Measurements from ENCODE around the gene DNTTIP2. TPM values are rescaled to one million over a fixed set of nuclear protein-coding genes. Genes with fewer than 3 reads are reported as not detected.

The DNTTIP2 gene
- total RNA-seq, 1 experiment from 2014 or later = 101 TPM

DNA sequence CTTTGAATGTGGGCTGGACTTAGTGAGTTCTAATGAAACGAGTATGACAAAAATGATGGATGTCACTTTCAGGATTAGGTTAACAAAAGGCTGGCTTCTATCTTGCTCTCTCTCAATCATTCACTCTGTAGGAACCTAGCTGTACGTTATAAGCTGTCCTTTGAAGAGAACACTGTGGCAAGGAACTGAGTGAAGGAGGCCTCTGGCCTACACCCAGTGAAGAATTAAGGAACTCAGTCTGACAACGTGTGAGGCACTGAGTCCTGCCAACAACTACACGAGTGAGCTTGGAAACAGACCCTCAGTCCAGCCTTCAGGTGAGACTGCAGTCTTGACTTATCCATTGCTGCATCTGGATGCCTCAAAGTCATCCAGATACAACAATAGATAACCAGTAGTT lies 3.3 kb upstream of the DNTTIP2 start:
- H2AFZ ChIP-seq (ENCODE audit: low read length) = no peak overlapping the region
- no peaks in the 10 kb centered on the region for H3K4me1 ChIP-seq (ENCODE audit: insufficient read depth, low read length)
- H2BK12ac ChIP-seq (ENCODE audit: insufficient read length, low read depth, low read length) = no peak overlapping the region
- Mint-ChIP-seq H3K27me3 (ENCODE audit: low read depth) (no peaks in the 10 kb centered on the region), H3K4me3 (no peak overlapping the region), H3K9me3 (no peaks in the 10 kb centered on the region), H3K27ac (no peak overlapping the region), H3K4me1 (peaks cover 7 to 9% of the 10 kb centered on the region in 2 experiments), H3K36me3 (ENCODE audit: insufficient read depth in 1 of 3, low read depth in 3 of 3) (peaks cover 7 to 8% (median 7%) of the 10 kb centered on the region in 3 experiments; a peak in 6 of 7 replicates)
- no peak for DNase-seq
- no peak overlapping the region for H3K27ac ChIP-seq (ENCODE audit: insufficient read length, low read depth, low read length)
- H3K4me2 ChIP-seq (ENCODE audit: insufficient read depth, insufficient read length, low read length) = no peak overlapping the region
- no peak overlapping the region for H3K18ac ChIP-seq (ENCODE audit: insufficient read length, low read depth, low read length)
- H4K5ac ChIP-seq (ENCODE audit: insufficient read length, low read depth, low read length) = no peak overlapping the region
- peak overlapping the region; percentile 23 for H3K9ac ChIP-seq (ENCODE audit: extremely low read depth, insufficient read length, low read length)
- WGBS (ENCODE audit: extremely low coverage, insufficient read length, low lambda C conversion rate) = no CpG with 5 or more reads among the region's 4 CpGs
- H2BK15ac ChIP-seq (ENCODE audit: low read depth, low read length) = no peak overlapping the region; the same call in 1 of the 2 replicates
- peak overlapping the region; percentile 93 for H2AK5ac ChIP-seq (ENCODE audit: insufficient read length, low read length)
- H4K8ac ChIP-seq (replicated peaks; ENCODE audit: insufficient read length, low read depth, low read length) = no peak overlapping the region
- no peak overlapping the region for H2BK5ac ChIP-seq (ENCODE audit: insufficient read length, low read length)
- H3K4ac ChIP-seq (ENCODE audit: low read depth, low read length) = no peak overlapping the region
- no peak overlapping the region for H2BK120ac ChIP-seq (ENCODE audit: low read depth, low read length, poor library complexity, severe bottlenecking)
- H3K14ac ChIP-seq (ENCODE audit: insufficient read depth, low read length) = no peak overlapping the region
- TF ChIP-seq, protein P1, sequence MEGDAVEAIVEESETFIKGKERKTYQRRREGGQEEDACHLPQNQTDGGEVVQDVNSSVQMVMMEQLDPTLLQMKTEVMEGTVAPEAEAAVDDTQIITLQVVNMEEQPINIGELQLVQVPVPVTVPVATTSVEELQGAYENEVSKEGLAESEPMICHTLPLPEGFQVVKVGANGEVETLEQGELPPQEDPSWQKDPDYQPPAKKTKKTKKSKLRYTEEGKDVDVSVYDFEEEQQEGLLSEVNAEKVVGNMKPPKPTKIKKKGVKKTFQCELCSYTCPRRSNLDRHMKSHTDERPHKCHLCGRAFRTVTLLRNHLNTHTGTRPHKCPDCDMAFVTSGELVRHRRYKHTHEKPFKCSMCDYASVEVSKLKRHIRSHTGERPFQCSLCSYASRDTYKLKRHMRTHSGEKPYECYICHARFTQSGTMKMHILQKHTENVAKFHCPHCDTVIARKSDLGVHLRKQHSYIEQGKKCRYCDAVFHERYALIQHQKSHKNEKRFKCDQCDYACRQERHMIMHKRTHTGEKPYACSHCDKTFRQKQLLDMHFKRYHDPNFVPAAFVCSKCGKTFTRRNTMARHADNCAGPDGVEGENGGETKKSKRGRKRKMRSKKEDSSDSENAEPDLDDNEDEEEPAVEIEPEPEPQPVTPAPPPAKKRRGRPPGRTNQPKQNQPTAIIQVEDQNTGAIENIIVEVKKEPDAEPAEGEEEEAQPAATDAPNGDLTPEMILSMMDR (conservative IDR thresholded peaks at IDR 0.05) = no peak
- no peak overlapping the region for H3K23ac ChIP-seq (ENCODE audit: insufficient read length, low read depth, low read length)
- peaks cover 13% of the 10 kb centered on the region for H3K23me2 ChIP-seq (ENCODE audit: insufficient read length, low read depth, low read length, poor library complexity, severe bottlenecking)
- no peaks in the 10 kb centered on the region for H3K9me3 ChIP-seq (ENCODE audit: control insufficient read depth, low read depth, low read length)
- H3K79me2 ChIP-seq (ENCODE audit: insufficient read depth, low read length) = peaks cover 14% of the 10 kb centered on the region; the same call in 1 of the 2 replicates
- no peak overlapping the region for H3T11ph ChIP-seq (ENCODE audit: low read length)
- no peak overlapping the region for H3K56ac ChIP-seq (ENCODE audit: insufficient read length, low read depth, low read length)
- H3K79me1 ChIP-seq (ENCODE audit: insufficient read depth, low read depth, low read length, poor library complexity, severe bottlenecking) = peaks cover 7% of the 10 kb centered on the region
- no peaks in the 10 kb centered on the region for H3K27me3 ChIP-seq (ENCODE audit: insufficient read depth, low read length)
- no peaks in the 10 kb centered on the region for H4K20me1 ChIP-seq (ENCODE audit: control insufficient read depth, insufficient read depth, insufficient read length)
- no peak overlapping the region for H4K91ac ChIP-seq (ENCODE audit: insufficient read length, low read depth, low read length)
- no peak overlapping the region for H2BK20ac ChIP-seq (ENCODE audit: low read depth, low read length, poor library complexity, severe bottlenecking)

Data from H9 (cell line).